ENCODE measurements around the gene RAI14.

DNA sequence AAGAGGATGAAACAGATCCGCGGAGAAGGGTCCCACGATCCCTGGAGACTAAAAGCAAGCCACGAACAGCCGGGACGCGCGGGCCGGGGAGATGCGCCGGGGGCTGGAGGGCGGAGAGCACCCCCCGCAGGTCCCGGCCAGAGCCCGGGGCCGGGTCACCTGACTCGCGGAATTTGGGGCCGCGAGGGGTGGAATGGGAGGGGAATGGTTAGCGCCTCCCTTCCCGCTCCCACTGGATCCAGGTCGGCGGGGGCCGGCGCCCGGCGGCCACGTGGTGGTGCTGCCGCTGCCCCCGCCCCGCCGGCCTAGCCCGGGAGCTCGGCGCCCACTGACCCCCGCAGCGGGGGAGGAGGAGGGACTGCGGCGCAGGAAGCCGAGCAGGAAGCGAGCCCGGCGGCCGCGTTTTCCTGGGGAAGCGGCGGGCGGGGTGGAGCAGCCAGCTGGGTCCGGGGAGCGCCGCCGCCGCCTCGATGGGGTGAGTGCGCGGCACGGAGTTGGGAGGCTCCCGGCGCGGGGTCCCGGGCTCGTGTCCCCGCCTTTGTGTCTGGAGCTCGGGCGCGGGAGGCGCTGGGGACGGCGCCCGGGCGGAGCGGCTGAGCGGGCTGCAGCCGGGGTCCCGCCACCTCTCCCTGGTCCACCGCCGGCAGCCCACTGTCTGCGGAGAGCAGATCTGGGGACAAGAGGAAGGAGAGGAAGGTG lies at the start of gene RAI14:
- TF ChIP-seq, protein P1, sequence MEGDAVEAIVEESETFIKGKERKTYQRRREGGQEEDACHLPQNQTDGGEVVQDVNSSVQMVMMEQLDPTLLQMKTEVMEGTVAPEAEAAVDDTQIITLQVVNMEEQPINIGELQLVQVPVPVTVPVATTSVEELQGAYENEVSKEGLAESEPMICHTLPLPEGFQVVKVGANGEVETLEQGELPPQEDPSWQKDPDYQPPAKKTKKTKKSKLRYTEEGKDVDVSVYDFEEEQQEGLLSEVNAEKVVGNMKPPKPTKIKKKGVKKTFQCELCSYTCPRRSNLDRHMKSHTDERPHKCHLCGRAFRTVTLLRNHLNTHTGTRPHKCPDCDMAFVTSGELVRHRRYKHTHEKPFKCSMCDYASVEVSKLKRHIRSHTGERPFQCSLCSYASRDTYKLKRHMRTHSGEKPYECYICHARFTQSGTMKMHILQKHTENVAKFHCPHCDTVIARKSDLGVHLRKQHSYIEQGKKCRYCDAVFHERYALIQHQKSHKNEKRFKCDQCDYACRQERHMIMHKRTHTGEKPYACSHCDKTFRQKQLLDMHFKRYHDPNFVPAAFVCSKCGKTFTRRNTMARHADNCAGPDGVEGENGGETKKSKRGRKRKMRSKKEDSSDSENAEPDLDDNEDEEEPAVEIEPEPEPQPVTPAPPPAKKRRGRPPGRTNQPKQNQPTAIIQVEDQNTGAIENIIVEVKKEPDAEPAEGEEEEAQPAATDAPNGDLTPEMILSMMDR (IDR thresholded peaks at IDR 0.05; ENCODE audit: low read length) = 0 out of 2 replicates have a peak, but pooled peaks have one; percentile 6
- TF ChIP-seq EZH2 (optimal IDR thresholded peaks at IDR 0.05; ENCODE audit: low read depth, low read length) = no peak
- no peak for TF ChIP-seq EZH2phosphoT487 (IDR thresholded peaks at IDR 0.05; ENCODE audit: low read length)

All from MM.1S (cell line).